Hepatocyte (in vitro differentiated cells): ENCODE measurements around the gene LRCOL1.
"Not testable (repeated sequence)": the region's sequence is repeated elsewhere in the genome, so short reads cannot be mapped to it uniquely, and the experiment has no call there.

ENCODE experiments used
- EZH2 ChIP-seq: fragments of 200-600 bp; sonication (generic); IDR thresholded peaks from 2 replicates; pipeline ENCODE4 v1.6.1; 2016; ENCODE audit warnings: antibody characterized with exemption, mild to moderate bottlenecking, borderline replicate concordance
- TF ChIP-seq, protein P1 (sequence below): fragments of 200-600 bp; sonication (generic); IDR thresholded peaks from 2 replicates; pipeline ENCODE4 v1.5.1; 2016; ENCODE audit warnings: antibody characterized with exemption, mild to moderate bottlenecking; ENCODE audit not compliant: poor library complexity

DNA sequence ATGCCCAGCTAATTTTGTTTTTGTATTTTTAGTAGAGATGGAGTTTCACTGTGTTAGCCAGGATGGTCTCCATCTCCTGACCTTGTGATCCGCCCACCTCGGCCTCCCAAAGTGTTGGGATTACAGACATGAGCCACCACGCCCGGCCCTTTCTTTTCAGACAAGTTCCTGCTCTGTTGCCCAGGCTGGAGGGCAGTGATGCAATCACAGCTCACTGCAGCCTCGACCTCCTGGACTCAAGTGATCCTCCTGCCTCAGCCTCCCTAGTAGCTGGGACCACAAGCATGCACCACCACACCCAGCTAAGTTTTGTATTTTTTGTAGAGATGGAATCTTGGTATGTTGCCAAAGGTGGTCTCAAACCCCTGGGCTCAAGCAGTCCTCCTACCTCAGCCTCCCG lies 10.9 kb downstream of the LRCOL1 start:
- TF ChIP-seq, protein P1, sequence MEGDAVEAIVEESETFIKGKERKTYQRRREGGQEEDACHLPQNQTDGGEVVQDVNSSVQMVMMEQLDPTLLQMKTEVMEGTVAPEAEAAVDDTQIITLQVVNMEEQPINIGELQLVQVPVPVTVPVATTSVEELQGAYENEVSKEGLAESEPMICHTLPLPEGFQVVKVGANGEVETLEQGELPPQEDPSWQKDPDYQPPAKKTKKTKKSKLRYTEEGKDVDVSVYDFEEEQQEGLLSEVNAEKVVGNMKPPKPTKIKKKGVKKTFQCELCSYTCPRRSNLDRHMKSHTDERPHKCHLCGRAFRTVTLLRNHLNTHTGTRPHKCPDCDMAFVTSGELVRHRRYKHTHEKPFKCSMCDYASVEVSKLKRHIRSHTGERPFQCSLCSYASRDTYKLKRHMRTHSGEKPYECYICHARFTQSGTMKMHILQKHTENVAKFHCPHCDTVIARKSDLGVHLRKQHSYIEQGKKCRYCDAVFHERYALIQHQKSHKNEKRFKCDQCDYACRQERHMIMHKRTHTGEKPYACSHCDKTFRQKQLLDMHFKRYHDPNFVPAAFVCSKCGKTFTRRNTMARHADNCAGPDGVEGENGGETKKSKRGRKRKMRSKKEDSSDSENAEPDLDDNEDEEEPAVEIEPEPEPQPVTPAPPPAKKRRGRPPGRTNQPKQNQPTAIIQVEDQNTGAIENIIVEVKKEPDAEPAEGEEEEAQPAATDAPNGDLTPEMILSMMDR, result not testable (repeated sequence)
- not testable (repeated sequence) for TF ChIP-seq EZH2
